Activated T-helper 17 cell treated with anti-CD3 and anti-CD28 coated beads, Interleukin-2, amount 50 U/mL, for 72 hours (primary cell): ENCODE results near the gene PTPN14. TPM values are rescaled to one million over a fixed set of nuclear protein-coding genes. Genes with fewer than 3 reads are reported as not detected.
"Not testable (repeated sequence)": the region's sequence is repeated elsewhere in the genome, so short reads cannot be mapped to it uniquely, and the experiment has no call there.

Experiments used
- ATAC-seq: fragments of 150-1000 bp; cut with Tn5 transposase; replicated peaks from 2 replicates; pipeline ENCODE4 v1.10.0; 2021; ENCODE audit warnings: mild to moderate bottlenecking, moderate library complexity
- H3K27ac Mint-ChIP-seq: one replicate; pipeline ENCODE4 v1.8.0; 2022; ENCODE audit warnings: mixed read lengths
- H3K27me3 Mint-ChIP-seq: one replicate; pipeline ENCODE4 v1.8.0; 2022; ENCODE audit warnings: mixed read lengths
- H3K36me3 Mint-ChIP-seq: one replicate; pipeline ENCODE4 v1.8.0; 2022; ENCODE audit warnings: low read depth, mild to moderate bottlenecking, mixed read lengths
- H3K4me1 Mint-ChIP-seq: one replicate; pipeline ENCODE4 v1.8.0; 2022; ENCODE audit warnings: mixed read lengths
- H3K4me3 Mint-ChIP-seq: one replicate; pipeline ENCODE4 v1.8.0; 2022; ENCODE audit warnings: mild to moderate bottlenecking, mixed read lengths
- H3K9me3 Mint-ChIP-seq: one replicate; pipeline ENCODE4 v1.8.0; 2022; ENCODE audit warnings: mixed read lengths
- total RNA-seq, 2 donors: library from RNA; stranded (reverse); gene quantifications; one replicate each; pipeline ENCODE4 v1.2.3, GENCODE V29; 2022

The PTPN14 gene
- total RNA-seq, 2 donors from 2014 or later, result 0.66 to 0.89 TPM

DNA sequence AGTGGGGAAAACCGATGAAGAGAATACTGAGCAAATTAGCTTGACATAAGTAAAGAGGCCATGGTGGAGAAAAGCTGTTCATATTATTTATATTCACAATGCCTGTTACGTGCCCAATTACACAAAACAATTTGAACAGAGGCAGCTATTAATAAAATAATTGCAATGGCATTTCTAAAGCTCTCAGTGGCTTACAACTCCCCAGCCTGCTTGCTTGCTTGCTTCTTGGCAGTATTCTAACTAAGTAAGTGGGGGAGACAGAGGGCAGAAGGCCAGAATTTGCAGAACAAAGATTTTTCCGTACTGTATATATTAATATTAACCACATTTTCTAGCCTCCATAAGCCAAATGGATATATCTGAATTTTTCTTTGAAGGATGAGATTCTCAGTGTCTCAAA is 12.9 kb downstream of the PTPN14 start:
- peaks cover 11% of the 10 kb centered on the region for H3K27me3 Mint-ChIP-seq
- no peaks in the 10 kb centered on the region for H3K9me3 Mint-ChIP-seq
- no peaks in the 10 kb centered on the region for H3K4me1 Mint-ChIP-seq
- H3K4me3 Mint-ChIP-seq, result no peak overlapping the region
- ATAC-seq, result no peak
- no peak overlapping the region for H3K27ac Mint-ChIP-seq
- no peaks in the 10 kb centered on the region for H3K36me3 Mint-ChIP-seq

DNA sequence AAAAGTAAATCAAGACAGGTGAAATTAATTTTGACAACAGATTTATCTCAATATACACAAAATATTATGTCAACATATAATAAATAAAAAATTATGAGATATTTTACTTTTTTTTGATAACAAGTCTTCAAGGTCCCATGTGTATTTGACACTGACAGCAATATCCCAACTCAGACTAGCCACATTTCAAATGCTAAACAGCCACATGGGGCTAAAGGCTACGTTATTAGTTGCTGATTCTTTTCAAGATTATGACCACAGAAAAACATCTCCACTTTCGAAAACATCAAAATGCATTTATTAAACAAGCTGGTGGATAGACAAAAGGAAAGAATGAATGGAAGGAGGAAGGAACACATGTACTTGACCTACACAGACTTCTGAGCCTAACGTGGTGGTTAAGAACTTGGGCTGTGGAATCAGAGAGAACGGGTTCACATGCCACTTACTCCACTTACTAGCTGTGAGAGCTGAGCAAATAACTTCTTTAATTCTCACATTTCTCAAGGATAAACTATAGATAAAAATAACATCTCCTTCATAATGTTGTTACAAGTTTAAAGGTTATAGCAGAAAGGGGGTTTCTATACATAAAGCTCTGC is 13.4 kb downstream of the PTPN14 start:
- H3K27ac Mint-ChIP-seq, result no peak overlapping the region
- H3K36me3 Mint-ChIP-seq, result no peaks in the 10 kb centered on the region
- ATAC-seq, result no peak
- no peaks in the 10 kb centered on the region for H3K9me3 Mint-ChIP-seq
- no peaks in the 10 kb centered on the region for H3K4me1 Mint-ChIP-seq
- no peak overlapping the region for H3K4me3 Mint-ChIP-seq
- H3K27me3 Mint-ChIP-seq, result peaks cover 11% of the 10 kb centered on the region

DNA sequence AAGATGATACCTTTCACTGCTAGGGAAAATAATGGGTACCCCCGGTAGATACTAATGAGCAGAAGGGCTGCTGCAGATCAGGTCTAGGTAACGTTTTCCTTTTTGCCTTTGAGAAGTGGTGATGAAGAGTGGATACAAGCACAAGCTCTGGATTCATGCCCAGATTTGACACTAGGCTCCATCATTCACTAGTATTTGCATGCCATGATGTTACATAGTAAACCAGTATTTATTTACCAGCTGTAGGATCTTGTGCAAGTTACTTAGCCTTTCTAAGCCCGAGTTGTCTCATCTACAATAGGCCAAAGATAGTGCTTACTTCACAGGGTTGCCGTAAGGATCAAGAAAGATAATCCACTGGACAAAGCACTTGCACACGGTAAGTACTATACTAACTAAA is 14.2 kb downstream of the PTPN14 start:
- Mint-ChIP-seq H3K36me3 (no peaks in the 10 kb centered on the region), H3K27me3 (peaks cover 7% of the 10 kb centered on the region), H3K9me3 (no peaks in the 10 kb centered on the region), H3K27ac (no peak overlapping the region), H3K4me3 (no peak overlapping the region), H3K4me1 (no peaks in the 10 kb centered on the region)
- no peak for ATAC-seq

DNA sequence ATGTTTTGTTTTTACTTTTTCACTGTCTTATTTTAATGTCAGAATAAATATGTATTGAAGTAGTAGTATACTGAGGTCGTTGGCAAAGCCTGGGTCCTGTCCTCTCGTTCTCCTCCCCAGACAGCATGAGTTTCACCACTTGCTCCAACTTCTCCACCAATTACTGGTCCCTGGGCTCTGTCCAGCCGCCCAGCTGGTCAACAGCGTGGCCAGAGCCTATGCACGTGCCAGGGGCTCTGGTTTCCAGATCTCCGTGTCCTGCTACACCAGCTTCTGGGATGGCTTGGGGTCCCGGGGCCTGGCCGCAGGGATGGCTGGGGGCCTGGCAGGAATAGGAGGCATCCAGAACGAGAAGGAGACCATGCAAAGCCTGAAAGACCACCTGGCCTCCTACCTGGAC is 19.3 kb downstream of the PTPN14 start:
- no peak for ATAC-seq
- H3K27me3 Mint-ChIP-seq, result peaks cover 5% of the 10 kb centered on the region
- H3K36me3 Mint-ChIP-seq, result no peaks in the 10 kb centered on the region
- H3K9me3 Mint-ChIP-seq, result no peaks in the 10 kb centered on the region
- no peaks in the 10 kb centered on the region for H3K4me1 Mint-ChIP-seq
- H3K4me3 Mint-ChIP-seq, result no peak overlapping the region
- H3K27ac Mint-ChIP-seq, result no peak overlapping the region

DNA sequence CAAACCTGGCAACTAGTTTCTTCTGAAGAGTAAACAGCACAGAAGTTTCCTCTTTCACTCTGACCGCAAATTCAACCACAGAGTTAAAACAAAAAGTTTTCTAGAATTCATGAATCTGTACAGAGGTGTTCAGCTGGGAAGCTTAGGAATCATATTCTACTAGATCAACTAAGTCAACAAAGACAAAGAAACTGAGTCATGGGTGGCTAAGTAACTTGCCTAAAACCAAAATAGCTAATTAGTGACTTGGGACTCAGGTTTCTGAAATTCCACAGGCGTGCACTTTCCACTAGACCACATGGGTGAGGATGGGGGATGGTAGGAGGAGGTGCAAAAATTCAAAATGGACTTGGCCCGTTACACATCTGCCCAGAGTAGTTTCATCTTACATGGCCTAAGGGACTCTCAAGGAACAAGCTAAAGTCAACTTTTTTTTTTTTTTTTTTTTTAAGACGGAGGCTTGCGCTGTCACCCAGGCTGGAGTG is 25.8 kb downstream of the PTPN14 start:
- H3K27ac Mint-ChIP-seq, result no peak overlapping the region
- ATAC-seq, result no peak
- no peaks in the 10 kb centered on the region for H3K36me3 Mint-ChIP-seq
- peaks cover 8% of the 10 kb centered on the region for H3K27me3 Mint-ChIP-seq
- H3K4me3 Mint-ChIP-seq, result no peak overlapping the region
- no peaks in the 10 kb centered on the region for H3K9me3 Mint-ChIP-seq
- H3K4me1 Mint-ChIP-seq, result no peaks in the 10 kb centered on the region

DNA sequence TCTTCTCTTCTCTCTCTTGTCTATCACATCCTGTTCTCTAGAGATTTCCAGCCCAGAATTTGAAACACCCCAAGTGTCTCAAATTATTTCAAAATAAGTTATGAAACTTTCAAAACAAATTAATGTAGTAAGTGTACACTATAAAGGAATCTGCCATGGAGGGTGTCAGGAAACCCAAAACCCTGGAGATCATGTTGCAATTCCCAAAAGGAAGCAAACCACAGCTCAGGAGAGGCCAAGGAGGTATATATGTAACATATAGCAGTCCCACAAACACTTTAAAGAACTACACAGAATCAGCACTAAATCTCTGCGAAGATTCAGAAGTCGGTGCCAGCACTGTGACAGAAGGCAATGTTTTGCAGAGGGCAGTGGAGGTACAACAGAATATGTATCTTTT is 26.6 kb downstream of the PTPN14 start:
- H3K4me1 Mint-ChIP-seq, result no peaks in the 10 kb centered on the region
- H3K27ac Mint-ChIP-seq, result no peak overlapping the region
- H3K36me3 Mint-ChIP-seq, result no peaks in the 10 kb centered on the region
- ATAC-seq, result no peak
- H3K9me3 Mint-ChIP-seq, result no peaks in the 10 kb centered on the region
- peaks cover 8% of the 10 kb centered on the region for H3K27me3 Mint-ChIP-seq
- no peak overlapping the region for H3K4me3 Mint-ChIP-seq

DNA sequence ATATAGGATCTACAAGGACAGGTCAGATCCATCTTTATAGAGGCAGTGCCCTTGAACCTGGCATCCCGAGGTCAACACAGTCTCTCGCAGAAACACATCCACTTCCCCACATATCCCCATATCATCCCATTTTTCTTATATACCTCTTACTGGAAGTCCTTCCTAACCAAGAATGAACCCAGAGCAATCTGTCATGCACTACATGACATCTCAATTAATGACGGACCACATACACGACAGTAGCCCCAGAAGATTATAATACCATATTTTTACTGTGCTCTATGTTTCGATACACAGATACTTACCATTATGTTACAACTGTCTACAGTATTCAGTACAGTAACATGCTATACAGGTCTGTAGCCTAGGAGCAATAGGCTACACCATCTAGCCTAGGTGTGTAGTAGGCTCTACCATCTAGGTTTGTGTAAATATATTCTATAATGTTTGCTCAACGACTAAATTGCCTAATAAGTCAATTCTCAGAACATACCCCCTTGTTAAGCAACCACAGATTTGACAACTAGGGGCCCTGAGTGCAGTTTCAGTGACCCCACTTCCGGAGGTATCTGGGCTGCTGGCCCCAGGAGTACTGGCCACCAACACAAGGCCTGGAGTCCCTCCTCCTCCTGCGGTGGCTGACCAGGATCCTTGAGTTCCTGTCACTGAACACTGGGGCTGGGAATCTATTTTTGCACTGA is 28.1 kb downstream of the PTPN14 start:
- H3K27ac Mint-ChIP-seq, result no peak overlapping the region

DNA sequence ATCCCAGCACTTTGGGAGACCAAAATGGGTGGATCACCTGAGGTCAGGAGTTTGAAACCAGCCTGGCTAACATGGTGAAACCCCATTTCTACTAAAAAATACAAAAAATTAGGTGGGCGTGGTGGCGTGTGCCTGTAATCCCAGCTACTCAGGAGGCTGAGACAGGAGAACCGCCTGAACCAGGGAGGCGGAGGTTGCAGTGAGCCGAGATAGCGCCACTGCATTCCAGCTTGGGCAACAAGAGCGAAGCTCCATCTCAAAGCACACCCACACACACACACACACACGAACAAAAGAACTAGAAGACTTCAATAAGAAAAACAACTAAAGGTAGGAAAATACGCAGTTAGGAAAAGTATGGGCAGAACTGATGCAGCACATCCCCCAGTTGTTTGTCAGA is 29.9 kb downstream of the PTPN14 start:
- H3K27me3 Mint-ChIP-seq, H3K9me3 Mint-ChIP-seq, ATAC-seq, H3K36me3 Mint-ChIP-seq, H3K27ac Mint-ChIP-seq, H3K4me1 Mint-ChIP-seq, H3K4me3 Mint-ChIP-seq: not testable (repeated sequence)

More for the DNA sequence above, 28.1 kb downstream of the PTPN14 start:
- no peaks in the 10 kb centered on the region for H3K36me3 Mint-ChIP-seq
- no peak overlapping the region for H3K4me3 Mint-ChIP-seq
- H3K27me3 Mint-ChIP-seq, result peaks cover 8% of the 10 kb centered on the region
- ATAC-seq, result no peak
- no peaks in the 10 kb centered on the region for H3K4me1 Mint-ChIP-seq
- no peaks in the 10 kb centered on the region for H3K9me3 Mint-ChIP-seq

DNA sequence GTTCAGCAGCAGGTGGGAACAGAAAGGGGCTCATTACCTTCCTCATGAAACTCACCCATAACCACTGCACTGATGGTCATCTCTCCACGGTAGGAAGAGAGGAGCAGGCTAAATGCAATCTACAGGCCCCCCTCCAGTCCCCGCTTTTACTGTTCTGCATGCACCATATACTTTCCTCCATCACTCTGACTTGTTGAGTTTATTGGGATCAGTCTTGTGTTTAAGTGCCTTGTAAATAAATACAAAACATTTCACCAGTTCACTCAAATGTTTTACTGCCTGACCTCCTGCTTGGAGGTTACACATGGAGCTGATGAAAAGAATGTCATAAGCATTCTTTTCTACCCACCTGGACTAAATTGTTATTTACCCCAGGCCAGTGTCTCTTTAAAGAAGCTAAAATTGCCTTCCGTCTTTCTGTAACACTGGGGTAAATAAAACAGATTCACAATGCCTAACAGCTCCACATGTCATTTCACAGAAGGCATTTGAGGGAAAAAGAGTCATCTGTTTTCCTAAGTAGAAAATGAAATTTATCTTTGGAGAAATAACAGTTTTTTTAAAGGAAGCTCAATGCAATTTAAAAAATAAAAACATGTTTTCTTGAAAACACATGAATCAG is 30.7 kb downstream of the PTPN14 start:
- H3K27ac Mint-ChIP-seq, result no peak overlapping the region

DNA sequence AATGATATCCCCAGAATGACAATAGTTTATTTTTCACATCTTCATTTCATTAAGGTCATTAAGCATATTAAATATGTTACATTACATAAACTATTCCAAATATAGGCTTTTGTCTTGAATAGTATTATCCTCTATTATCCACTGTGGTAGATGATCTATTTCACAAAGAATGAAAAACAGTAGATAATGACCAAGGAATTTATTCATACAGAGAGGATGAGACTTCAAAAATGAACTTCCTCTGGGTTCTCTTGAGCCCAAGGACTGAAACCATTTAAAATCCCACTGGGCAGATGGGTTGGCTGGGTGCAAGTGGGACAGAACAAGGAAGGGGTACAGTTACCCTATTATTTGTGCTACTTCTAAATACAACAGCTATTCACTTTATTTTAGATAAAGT is 33.0 kb downstream of the PTPN14 start:
- no peak overlapping the region for H3K4me3 Mint-ChIP-seq
- no peaks in the 10 kb centered on the region for H3K9me3 Mint-ChIP-seq
- no peak overlapping the region for H3K27ac Mint-ChIP-seq
- no peaks in the 10 kb centered on the region for H3K4me1 Mint-ChIP-seq
- H3K27me3 Mint-ChIP-seq, result peaks cover 3% of the 10 kb centered on the region
- no peaks in the 10 kb centered on the region for H3K36me3 Mint-ChIP-seq
- no peak for ATAC-seq

More for the DNA sequence above, 30.7 kb downstream of the PTPN14 start:
- no peak overlapping the region for H3K4me3 Mint-ChIP-seq
- H3K4me1 Mint-ChIP-seq, result no peaks in the 10 kb centered on the region
- no peaks in the 10 kb centered on the region for H3K9me3 Mint-ChIP-seq
- ATAC-seq, result no peak
- peaks cover 4% of the 10 kb centered on the region for H3K27me3 Mint-ChIP-seq
- H3K36me3 Mint-ChIP-seq, result no peaks in the 10 kb centered on the region

DNA sequence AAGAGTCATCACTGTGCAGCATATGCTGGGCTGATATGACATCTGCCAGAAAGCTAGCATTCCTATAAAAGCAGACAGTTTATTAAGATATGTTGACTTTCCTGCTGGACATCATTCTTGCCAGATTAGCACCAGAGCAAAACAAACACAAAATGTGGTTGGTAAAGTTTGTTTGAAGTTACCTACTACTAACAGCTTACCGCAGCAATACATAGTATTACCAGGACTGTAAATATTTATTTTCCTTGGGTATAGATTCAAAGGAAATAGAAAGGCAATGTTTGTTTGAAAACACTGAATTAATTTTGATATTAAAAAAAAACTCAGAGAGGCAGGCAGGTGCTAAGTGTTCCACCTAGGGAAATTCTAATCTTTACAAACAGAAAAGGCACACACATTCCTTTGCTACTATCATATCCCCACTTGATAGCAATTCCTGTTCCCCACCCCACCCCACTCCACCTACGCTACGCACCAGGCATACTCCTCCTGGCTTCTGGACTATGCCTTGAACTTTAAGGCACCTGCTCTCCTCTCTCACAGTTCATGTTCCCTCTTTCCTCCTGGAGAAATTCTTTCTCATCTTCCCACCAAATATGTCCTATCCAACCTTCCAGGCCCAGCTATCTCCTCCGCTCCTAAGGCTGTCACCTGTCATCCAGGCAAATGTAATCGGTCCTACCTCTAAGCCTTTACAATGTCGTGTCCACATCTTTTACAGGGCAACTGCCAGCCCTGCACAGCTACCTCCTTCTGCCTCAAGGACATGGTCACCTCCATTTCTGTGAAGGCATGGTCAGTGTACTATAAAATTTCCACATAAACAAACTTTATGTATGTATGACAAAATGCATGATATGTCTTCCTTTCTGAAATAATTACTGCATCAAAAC is 34.7 kb downstream of the PTPN14 start:
- Mint-ChIP-seq H3K27me3 (peaks cover 3% of the 10 kb centered on the region), H3K4me1 (no peaks in the 10 kb centered on the region), H3K36me3 (no peaks in the 10 kb centered on the region), H3K9me3 (no peaks in the 10 kb centered on the region), H3K27ac (no peak overlapping the region), H3K4me3 (no peak overlapping the region)
- ATAC-seq, result no peak

DNA sequence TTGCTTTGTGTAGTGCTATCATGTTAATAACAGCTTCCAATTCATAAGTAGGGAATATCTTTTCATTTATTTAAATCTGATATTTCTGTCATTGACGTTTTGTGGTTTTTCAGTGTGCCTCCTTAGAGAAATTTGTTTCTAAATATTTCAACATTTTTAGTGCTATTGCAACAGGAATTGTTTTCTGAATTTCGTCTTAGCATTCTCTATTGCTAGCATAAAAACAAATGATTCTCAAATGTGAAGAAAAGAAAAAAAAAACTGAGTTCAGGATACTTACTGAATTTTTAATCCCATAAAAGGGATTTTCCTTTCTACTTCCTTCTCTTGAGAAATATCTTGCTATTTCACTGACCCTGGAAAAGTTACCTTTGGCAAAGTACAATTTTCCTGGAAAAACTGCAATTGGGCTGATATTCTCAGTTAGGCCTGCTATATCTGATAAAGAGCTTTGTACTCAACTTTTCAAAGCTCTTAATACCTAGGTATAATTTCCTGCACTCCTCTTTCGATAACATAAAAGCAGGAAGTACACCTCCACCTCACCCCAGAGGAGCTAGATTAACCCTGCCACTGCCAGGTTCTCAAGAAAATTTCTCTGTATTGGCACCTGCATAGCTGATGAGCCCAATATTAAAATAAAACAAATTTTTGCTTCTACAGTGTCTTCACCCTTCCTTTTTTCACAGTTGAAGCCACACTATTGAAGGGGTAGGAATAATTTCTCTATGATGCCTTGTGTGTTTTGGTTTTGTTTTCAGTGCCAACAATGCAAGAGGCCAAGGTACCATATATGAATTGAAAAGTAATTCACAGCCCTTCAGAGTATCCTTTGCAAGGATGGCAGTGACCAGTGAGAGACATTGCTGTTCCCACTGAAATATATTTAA is 35.6 kb downstream of the PTPN14 start:
- Mint-ChIP-seq H3K9me3 (no peaks in the 10 kb centered on the region), H3K36me3 (no peaks in the 10 kb centered on the region), H3K27me3 (peaks cover 3% of the 10 kb centered on the region), H3K4me1 (no peaks in the 10 kb centered on the region), H3K27ac (no peak overlapping the region), H3K4me3 (no peak overlapping the region)
- no peak for ATAC-seq

DNA sequence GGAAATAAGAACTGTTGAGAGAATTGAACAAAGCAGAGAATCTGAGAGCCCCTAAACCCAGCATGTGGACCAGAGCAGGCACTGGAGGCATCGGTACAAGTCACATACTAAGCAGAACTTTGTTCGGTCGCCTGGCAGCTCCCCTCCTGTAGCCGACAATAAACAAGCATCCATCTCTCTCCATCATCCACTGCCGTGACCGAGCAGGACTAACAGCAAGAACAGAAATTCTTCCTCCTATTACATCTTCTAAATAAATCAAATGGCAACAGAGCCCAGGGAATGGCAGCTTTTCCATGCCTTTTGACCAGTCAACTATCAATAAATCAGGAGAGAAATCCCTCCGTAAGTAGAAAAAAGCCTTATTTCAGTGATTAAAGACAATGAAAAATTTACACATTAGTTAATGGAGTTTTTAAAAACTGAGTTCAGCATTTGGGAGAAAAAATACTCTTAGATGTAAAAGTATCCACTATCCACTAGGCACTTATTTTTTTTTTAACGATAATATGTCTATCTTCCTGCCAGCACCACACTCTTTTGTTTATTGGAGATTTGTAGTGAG is 36.5 kb downstream of the PTPN14 start:
- H3K27ac Mint-ChIP-seq, result no peak overlapping the region

More for the DNA sequence above, 36.5 kb downstream of the PTPN14 start:
- Mint-ChIP-seq H3K9me3 (no peaks in the 10 kb centered on the region), H3K4me3 (no peak overlapping the region), H3K4me1 (no peaks in the 10 kb centered on the region), H3K36me3 (no peaks in the 10 kb centered on the region), H3K27me3 (peaks cover 7% of the 10 kb centered on the region)
- ATAC-seq, result no peak
